Effector memory CD4-positive, alpha-beta T cell (primary cell): ENCODE results near the gene PCBP4.

ENCODE experiments used
- DNase-seq, 3 donors: peaks; one replicate each; pipeline ENCODE4 v3.0.0-alpha.2; 2020
- H3K27ac ChIP-seq: 2 replicates; pipeline ENCODE4 v1.7.0; 2013; ENCODE audit warnings: mild to moderate bottlenecking, low read length, moderate library complexity; ENCODE audit not compliant: insufficient read depth, poor library complexity, severe bottlenecking
- H3K27me3 ChIP-seq: replicated peaks from 2 replicates; pipeline ENCODE4 v1.7.0; 2013; ENCODE audit warnings: mild to moderate bottlenecking, low read length; ENCODE audit not compliant: insufficient read depth, control insufficient read depth, poor library complexity, severe bottlenecking
- H3K36me3 ChIP-seq: 2 replicates; pipeline ENCODE4 v1.7.0; 2013; ENCODE audit warnings: mild to moderate bottlenecking, low read length, moderate library complexity; ENCODE audit not compliant: control insufficient read depth, insufficient read depth
- H3K4me1 ChIP-seq: 2 replicates; pipeline ENCODE4 v1.7.0; 2013; ENCODE audit warnings: low read length, mild to moderate bottlenecking; ENCODE audit not compliant: control insufficient read depth, insufficient read depth, poor library complexity, severe bottlenecking
- H3K4me3 ChIP-seq: 2 replicates; pipeline ENCODE4 v1.7.0; 2013; ENCODE audit warnings: low read length, low read depth, mild to moderate bottlenecking; ENCODE audit not compliant: insufficient read depth, poor library complexity, severe bottlenecking
- H3K9me3 ChIP-seq: 2 replicates; pipeline ENCODE4 v1.7.0; 2013; ENCODE audit warnings: mild to moderate bottlenecking, low read length, moderate library complexity; ENCODE audit not compliant: control insufficient read depth
- total RNA-seq, 3 donors: gene quantifications; one replicate each; lab custom pipeline; 2026; lab: John Stamatoyannopoulos, UW

The PCBP4 gene
- total RNA-seq = 19.2 to 24.0 (median 20.5) reads per million in 3 donors

GRCh38 chr3:51967384-51968169 is at the start of gene PCBP4:
TSS of gene PCBP4 (minus strand) at chr3:51967454. CDS start at chr3:51961240, 6,214 bp downstream.
- peak in 2 of 3 donors; percentile 28 to 31 for DNase-seq
- Histone ChIP-seq H3K27ac (peak within 1 kb of the TSS; percentile 55), H3K9me3 (no peaks in the 10 kb centered on the region), H3K27me3 (no peaks in the 10 kb centered on the region), H3K4me1 (peaks cover 16% of the 10 kb centered on the region), H3K4me3 (peak within 1 kb of the TSS; percentile 53), H3K36me3 (no peaks in the 10 kb centered on the region)

GRCh38 chr3:52015438-52016228 is 48.4 kb upstream of the PCBP4 start:
- no peak overlapping the region for H3K4me3 ChIP-seq
- DNase-seq = no peak
- no peaks in the 10 kb centered on the region for H3K9me3 ChIP-seq
- H3K4me1 ChIP-seq = no peaks in the 10 kb centered on the region
- H3K36me3 ChIP-seq = no peaks in the 10 kb centered on the region
- H3K27me3 ChIP-seq = no peaks in the 10 kb centered on the region
- no peak overlapping the region for H3K27ac ChIP-seq

- no peak overlapping the region for H3K27ac ChIP-seq
- no peaks in the 10 kb centered on the region for H3K9me3 ChIP-seq
- DNase-seq = no peak
- H3K27me3 ChIP-seq = no peaks in the 10 kb centered on the region
- H3K4me3 ChIP-seq = no peak overlapping the region
- H3K36me3 ChIP-seq = no peaks in the 10 kb centered on the region
- H3K4me1 ChIP-seq = no peaks in the 10 kb centered on the region
Observed at GRCh38 chr3:52014613-52015012, 47.4 kb upstream of the PCBP4 start.

GRCh38 chr3:52013802-52014598 is 46.7 kb upstream of the PCBP4 start:
- H3K4me1 ChIP-seq = no peaks in the 10 kb centered on the region
- no peak overlapping the region for H3K4me3 ChIP-seq
- H3K9me3 ChIP-seq = no peaks in the 10 kb centered on the region
- H3K27ac ChIP-seq = no peak overlapping the region
- H3K27me3 ChIP-seq = no peaks in the 10 kb centered on the region
- no peak for DNase-seq
- no peaks in the 10 kb centered on the region for H3K36me3 ChIP-seq

- Histone ChIP-seq H3K4me3 (no peak overlapping the region), H3K27ac (no peak overlapping the region), H3K4me1 (no peaks in the 10 kb centered on the region), H3K9me3 (no peaks in the 10 kb centered on the region), H3K36me3 (no peaks in the 10 kb centered on the region), H3K27me3 (no peaks in the 10 kb centered on the region)
- no peak for DNase-seq
Observed at GRCh38 chr3:52012699-52013098, 45.4 kb upstream of the PCBP4 start.

GRCh38 chr3:52010431-52010830 is 43.2 kb upstream of the PCBP4 start:
- Histone ChIP-seq H3K4me1 (peaks cover 8% of the 10 kb centered on the region), H3K27ac (no peak overlapping the region), H3K27me3 (no peaks in the 10 kb centered on the region), H3K4me3 (no peak overlapping the region), H3K36me3 (no peaks in the 10 kb centered on the region), H3K9me3 (no peaks in the 10 kb centered on the region)
- DNase-seq = no peak

- no peaks in the 10 kb centered on the region for H3K9me3 ChIP-seq
- H3K27me3 ChIP-seq = no peaks in the 10 kb centered on the region
- no peak overlapping the region for H3K27ac ChIP-seq
- H3K36me3 ChIP-seq = no peaks in the 10 kb centered on the region
- H3K4me1 ChIP-seq = peaks cover 8% of the 10 kb centered on the region
- no peak overlapping the region for H3K4me3 ChIP-seq
- DNase-seq = no peak
Observed at GRCh38 chr3:52007291-52007690, 40.0 kb upstream of the PCBP4 start.

- H3K9me3 ChIP-seq = no peaks in the 10 kb centered on the region
Observed at GRCh38 chr3:52006820-52007133, 39.5 kb upstream of the PCBP4 start.

GRCh38 chr3:52006017-52006819 is 39.0 kb upstream of the PCBP4 start:
- no peak overlapping the region for H3K27ac ChIP-seq
- no peaks in the 10 kb centered on the region for H3K27me3 ChIP-seq
- H3K9me3 ChIP-seq = no peaks in the 10 kb centered on the region
- H3K4me3 ChIP-seq = no peak overlapping the region
- no peaks in the 10 kb centered on the region for H3K36me3 ChIP-seq
- no peak for DNase-seq
- H3K4me1 ChIP-seq = peaks cover 17% of the 10 kb centered on the region

More at GRCh38 chr3:52006820-52007133, 39.5 kb upstream of the PCBP4 start:
- H3K36me3 ChIP-seq = no peaks in the 10 kb centered on the region
- DNase-seq = no peak
- H3K4me3 ChIP-seq = no peak overlapping the region
- peaks cover 12% of the 10 kb centered on the region for H3K4me1 ChIP-seq
- H3K27me3 ChIP-seq = no peaks in the 10 kb centered on the region
- H3K27ac ChIP-seq = no peak overlapping the region
